NOMO-1 treated with DMSO at 0.1 percent for 48 hours (cell line): ENCODE measurements around the gene NPIPB9.
"Not testable (repeated sequence)": the region's sequence is repeated elsewhere in the genome, so short reads cannot be mapped to it uniquely, and the experiment has no call there.

ENCODE experiments used
- DNase-seq: peaks from one replicate; lab custom pipeline; 2025; ENCODE audit not compliant: unreplicated experiment; lab: John Stamatoyannopoulos, UW

NPIPB9 gene

GRCh38 chr16:28751487-28751886 is at the start of gene NPIPB9:
NPIPB9 (plus strand) TSS chr16:28751787.
- not testable (repeated sequence) for DNase-seq

GRCh38 chr16:28704246-28704645 is 47.3 kb upstream of the NPIPB9 start:
- not testable (repeated sequence) for DNase-seq

- not testable (repeated sequence) for DNase-seq
These were observed 40.1 kb upstream of the NPIPB9 start, which contains the start of gene EIF3C for GRCh38 chr16:28711220-28712083. EIF3C (plus strand) TSS chr16:28711464; CDS start chr16:28711687, 223 bp downstream.

- DNase-seq = not testable (repeated sequence)
These were observed 28.5 kb upstream of the NPIPB9 start for GRCh38 chr16:28722852-28723650.

- not testable (repeated sequence) for DNase-seq
These were observed 20.3 kb upstream of the NPIPB9 start for GRCh38 chr16:28731253-28731652.

GRCh38 chr16:28732455-28733124 is 19.0 kb upstream of the NPIPB9 start:
- not testable (repeated sequence) for DNase-seq

GRCh38 chr16:28739787-28740186 is 11.8 kb upstream of the NPIPB9 start:
- not testable (repeated sequence) for DNase-seq

GRCh38 chr16:28740631-28741030 is 11.0 kb upstream of the NPIPB9 start:
- not testable (repeated sequence) for DNase-seq

- DNase-seq = not testable (repeated sequence)
These were observed 10.3 kb upstream of the NPIPB9 start for GRCh38 chr16:28741295-28741694.

GRCh38 chr16:28746618-28747350 is 4.8 kb upstream of the NPIPB9 start:
- DNase-seq = not testable (repeated sequence)

GRCh38 chr16:28749997-28750465 is 1.6 kb upstream of the NPIPB9 start:
- not testable (repeated sequence) for DNase-seq

GRCh38 chr16:28750469-28751067 is 1.0 kb upstream of the NPIPB9 start:
- DNase-seq = not testable (repeated sequence)

GRCh38 chr16:28781697-28782096 is 30.1 kb downstream of the NPIPB9 start:
- DNase-seq = not testable (repeated sequence)

GRCh38 chr16:28782357-28782756 is 30.8 kb downstream of the NPIPB9 start:
- DNase-seq = not testable (repeated sequence)

GRCh38 chr16:28802235-28803019 is 50.8 kb downstream of the NPIPB9 start:
- DNase-seq = peak; percentile 71

- DNase-seq = not testable (repeated sequence)
These were observed 56.0 kb downstream of the NPIPB9 start for GRCh38 chr16:28807445-28808120.

- peak; percentile 27 for DNase-seq
These were observed 68.4 kb downstream of the NPIPB9 start for GRCh38 chr16:28820016-28820415.

GRCh38 chr16:28820546-28820945 is 69.0 kb downstream of the NPIPB9 start:
- DNase-seq = not testable (repeated sequence)
